GM12873 (cell line): ENCODE measurements around the gene TRIO.

Experiments
- TF ChIP-seq, protein P1 (sequence below): IDR thresholded peaks from 2 replicates; pipeline ENCODE4 v1.5.1; 2012; ENCODE audit warnings: low read depth, mild to moderate bottlenecking, moderate library complexity, low read length, control low read depth; ENCODE audit not compliant: insufficient read depth; ENCODE audit errors: missing control alignments

The TRIO gene

GRCh38 chr5:14215901-14216300 lies 72.8 kb downstream of the TRIO start:
- TF ChIP-seq, protein P1, sequence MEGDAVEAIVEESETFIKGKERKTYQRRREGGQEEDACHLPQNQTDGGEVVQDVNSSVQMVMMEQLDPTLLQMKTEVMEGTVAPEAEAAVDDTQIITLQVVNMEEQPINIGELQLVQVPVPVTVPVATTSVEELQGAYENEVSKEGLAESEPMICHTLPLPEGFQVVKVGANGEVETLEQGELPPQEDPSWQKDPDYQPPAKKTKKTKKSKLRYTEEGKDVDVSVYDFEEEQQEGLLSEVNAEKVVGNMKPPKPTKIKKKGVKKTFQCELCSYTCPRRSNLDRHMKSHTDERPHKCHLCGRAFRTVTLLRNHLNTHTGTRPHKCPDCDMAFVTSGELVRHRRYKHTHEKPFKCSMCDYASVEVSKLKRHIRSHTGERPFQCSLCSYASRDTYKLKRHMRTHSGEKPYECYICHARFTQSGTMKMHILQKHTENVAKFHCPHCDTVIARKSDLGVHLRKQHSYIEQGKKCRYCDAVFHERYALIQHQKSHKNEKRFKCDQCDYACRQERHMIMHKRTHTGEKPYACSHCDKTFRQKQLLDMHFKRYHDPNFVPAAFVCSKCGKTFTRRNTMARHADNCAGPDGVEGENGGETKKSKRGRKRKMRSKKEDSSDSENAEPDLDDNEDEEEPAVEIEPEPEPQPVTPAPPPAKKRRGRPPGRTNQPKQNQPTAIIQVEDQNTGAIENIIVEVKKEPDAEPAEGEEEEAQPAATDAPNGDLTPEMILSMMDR, result no peak

- TF ChIP-seq, protein P1, result no peak
These were observed 73.2 kb downstream of the TRIO start for GRCh38 chr5:14216372-14216771.

- TF ChIP-seq, protein P1, result no peak
These were observed 73.8 kb downstream of the TRIO start for GRCh38 chr5:14216902-14217301.

DNA sequence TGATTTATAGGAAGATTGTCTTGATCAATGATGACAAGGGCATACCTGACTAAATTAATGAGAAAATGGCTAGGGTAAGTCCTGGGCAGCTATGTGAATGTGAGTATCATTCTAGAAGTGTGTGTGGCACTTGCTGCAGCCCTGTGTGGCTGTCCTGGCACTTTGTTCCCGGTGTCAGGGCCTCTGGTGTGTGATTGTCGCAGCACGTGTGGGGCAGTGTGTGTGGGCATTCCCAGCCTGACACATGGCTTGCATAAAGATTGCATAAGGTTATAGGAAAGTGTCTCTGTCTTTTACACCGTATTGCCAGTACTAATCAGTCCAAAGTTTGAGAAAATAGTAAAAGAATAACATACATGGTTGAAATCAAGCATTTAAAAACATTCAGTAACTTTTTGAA lies 74.4 kb downstream of the TRIO start:
- TF ChIP-seq, protein P1, result no peak

DNA sequence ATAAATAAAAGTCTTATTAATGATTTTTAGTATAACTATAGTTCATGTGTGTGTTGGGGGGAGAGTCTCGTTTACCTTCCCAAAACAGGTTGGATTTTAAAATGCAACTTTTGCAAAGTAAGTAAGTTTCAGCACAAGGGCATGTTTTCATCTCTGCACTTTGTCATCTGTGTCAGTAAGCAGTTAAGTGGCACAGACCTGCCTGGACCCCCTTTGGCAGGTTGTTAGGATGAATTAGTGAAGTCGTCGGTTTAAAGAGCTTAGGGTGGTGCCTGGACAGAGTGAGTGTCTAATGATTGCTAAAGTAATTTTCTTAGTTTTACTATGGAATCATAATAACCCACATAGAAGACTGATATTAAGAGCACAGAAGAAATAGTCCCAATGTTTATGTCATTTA lies 74.9 kb downstream of the TRIO start:
- TF ChIP-seq, protein P1, result no peak

GRCh38 chr5:14218480-14218879 lies 75.3 kb downstream of the TRIO start:
- TF ChIP-seq, protein P1, result no peak

GRCh38 chr5:14218897-14219573 lies 75.9 kb downstream of the TRIO start:
- TF ChIP-seq, protein P1, result no peak
